ENCODE measurements around the gene FMR1.
A peak's percentile ranks its signal among the peaks of the same experiment; 100 is the strongest.

Gene FMR1

GRCh38 chrX:147911192-147912022, at the start of gene FMR1:
FMR1 (plus strand) TSS chrX:147911919; CDS start chrX:147912180, 261 bp downstream.
- peak; percentile 90 for DNase-seq

- DNase-seq = no peak
Observed at GRCh38 chrX:147875866-147876596, 35.7 kb upstream of the FMR1 start.

GRCh38 chrX:147876849-147877646, 34.7 kb upstream of the FMR1 start:
- no peak for DNase-seq

GRCh38 chrX:147877726-147878125, 34.0 kb upstream of the FMR1 start:
- no peak for DNase-seq

- no peak for DNase-seq
Observed at GRCh38 chrX:147884958-147885357, 26.8 kb upstream of the FMR1 start.

GRCh38 chrX:147890756-147891155, 21.0 kb upstream of the FMR1 start:
- DNase-seq = peak; percentile 2

GRCh38 chrX:147891896-147892295, 19.8 kb upstream of the FMR1 start:
- DNase-seq = peak; percentile 41

GRCh38 chrX:147893741-147894140, 18.0 kb upstream of the FMR1 start:
- no peak for DNase-seq

- DNase-seq = no peak
Observed at GRCh38 chrX:147894366-147894963, 17.3 kb upstream of the FMR1 start.

GRCh38 chrX:147897117-147897516, 14.6 kb upstream of the FMR1 start:
- no peak for DNase-seq

- no peak for DNase-seq
Observed at GRCh38 chrX:147898951-147899350, 12.8 kb upstream of the FMR1 start.

GRCh38 chrX:147899379-147900114, 12.2 kb upstream of the FMR1 start:
- DNase-seq = no peak

- peak; percentile 7 for DNase-seq
Observed at GRCh38 chrX:147900349-147900748, 11.4 kb upstream of the FMR1 start.

GRCh38 chrX:147901461-147902126, 10.1 kb upstream of the FMR1 start:
- DNase-seq = no peak

- DNase-seq = no peak
Observed at GRCh38 chrX:147902270-147902669, 9.4 kb upstream of the FMR1 start.

GRCh38 chrX:147908106-147908505, 3.6 kb upstream of the FMR1 start:
- DNase-seq = no peak

GRCh38 chrX:147910607-147911006, 1.1 kb upstream of the FMR1 start:
- no peak for DNase-seq

- DNase-seq = peak; percentile 40
Observed at GRCh38 chrX:147912093-147912801, 528 bp downstream of the FMR1 start.

GRCh38 chrX:147913570-147913969, 1.9 kb downstream of the FMR1 start:
- DNase-seq = no peak

GRCh38 chrX:147914591-147914990, 2.9 kb downstream of the FMR1 start:
- no peak for DNase-seq
